ENCODE data around the gene BBS12.
A peak's percentile ranks its signal among the peaks of the same experiment; 100 is the strongest.

The BBS12 gene

GRCh38 chr4:122716825-122717448, 15.6 kb upstream of the BBS12 start:
- DNase-seq, result peak; percentile 74

- no peak for DNase-seq
Observed at GRCh38 chr4:122718281-122718680, 14.2 kb upstream of the BBS12 start.

GRCh38 chr4:122722256-122722655, 10.2 kb upstream of the BBS12 start:
- DNase-seq, result no peak

GRCh38 chr4:122728856-122729255, 3.6 kb upstream of the BBS12 start:
- no peak for DNase-seq

- DNase-seq, result no peak
Observed at GRCh38 chr4:122731676-122732075, 828 bp upstream of the BBS12 start.

- no peak for DNase-seq
Observed at GRCh38 chr4:122733787-122734120, 1.2 kb downstream of the BBS12 start.

GRCh38 chr4:122739174-122739573, 6.7 kb downstream of the BBS12 start:
- peak; percentile 37 for DNase-seq

GRCh38 chr4:122742933-122743829, 10.7 kb downstream of the BBS12 start:
- DNase-seq, result no peak

GRCh38 chr4:122744229-122744628, 11.7 kb downstream of the BBS12 start:
- peak; percentile 88 for DNase-seq

- peak; percentile 89 for DNase-seq
Observed at GRCh38 chr4:122746485-122746965, 14.0 kb downstream of the BBS12 start.

GRCh38 chr4:122747068-122747467, 14.6 kb downstream of the BBS12 start:
- DNase-seq, result peak; percentile 28

- peak; percentile 80 for DNase-seq
Observed at GRCh38 chr4:122747883-122748282, 15.4 kb downstream of the BBS12 start.

GRCh38 chr4:122749704-122750454, 17.4 kb downstream of the BBS12 start:
- no peak for DNase-seq

- no peak for DNase-seq
Observed at GRCh38 chr4:122755675-122756074, 23.2 kb downstream of the BBS12 start.

- DNase-seq, result peak; percentile 49
Observed at GRCh38 chr4:122758033-122758432, 25.5 kb downstream of the BBS12 start.

- DNase-seq, result no peak
Observed at GRCh38 chr4:122759639-122760310, 27.3 kb downstream of the BBS12 start.

- no peak for DNase-seq
Observed at GRCh38 chr4:122762520-122762919, 30.0 kb downstream of the BBS12 start.

- no peak for DNase-seq
Observed at GRCh38 chr4:122762966-122763716, 30.6 kb downstream of the BBS12 start.

- DNase-seq, result no peak
Observed at GRCh38 chr4:122764071-122764820, 31.7 kb downstream of the BBS12 start.

- peak; percentile 48 for DNase-seq
Observed at GRCh38 chr4:122764821-122765215, 32.3 kb downstream of the BBS12 start.

- no peak for DNase-seq
Observed at GRCh38 chr4:122765692-122766352, 33.3 kb downstream of the BBS12 start.
